ENCODE data around the gene SLC35F4.
"Not testable (repeated sequence)": the region's sequence is repeated elsewhere in the genome, so short reads cannot be mapped to it uniquely, and the experiment has no call there.

SLC35F4 gene

DNA sequence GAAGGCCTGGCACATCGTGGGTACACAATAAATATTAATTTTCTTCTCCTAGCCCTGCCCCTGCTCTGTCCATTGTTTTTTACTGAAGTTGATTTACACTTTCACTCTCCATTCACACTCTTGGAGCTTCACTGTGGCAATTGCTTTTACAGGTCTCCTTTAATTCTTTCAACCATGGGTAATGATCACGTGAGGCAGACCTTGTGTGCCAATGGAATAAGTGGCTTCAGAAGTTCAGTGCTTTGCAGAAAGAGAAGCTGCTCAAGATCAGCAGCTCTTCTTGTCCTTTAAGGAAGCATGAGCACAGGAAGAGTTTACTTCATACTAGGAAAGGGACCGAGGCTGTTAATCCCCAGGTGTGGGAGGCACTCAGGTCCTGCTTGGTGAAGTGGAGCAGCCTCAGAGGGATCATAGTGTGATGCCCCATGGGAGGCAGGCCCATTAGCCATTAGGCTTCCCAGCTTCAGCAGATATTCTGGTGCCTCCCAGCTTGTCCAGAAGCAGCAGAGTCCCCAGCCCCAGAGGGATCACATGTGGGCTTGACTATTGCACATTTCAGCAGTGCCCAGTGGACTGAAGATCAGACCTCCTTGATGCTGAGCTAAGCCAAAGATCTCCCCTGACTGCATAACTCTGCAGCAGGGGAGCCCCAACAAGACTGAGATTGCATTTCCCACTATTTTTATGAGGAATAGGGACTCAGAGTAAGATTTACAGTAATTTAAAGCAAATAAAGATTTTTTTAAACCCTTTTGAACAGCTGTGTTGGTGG, 5.0 kb upstream of the SLC35F4 start:
- Histone ChIP-seq H3K4me1 (ENCODE audit: control insufficient read depth, insufficient read depth, low read length) (no peaks in the 10 kb centered on the region), H3K27me3 (ENCODE audit: control insufficient read depth, insufficient read depth, low read length) (peaks cover 8% of the 10 kb centered on the region), H3K9me3 (ENCODE audit: control insufficient read depth, low read length) (no peaks in the 10 kb centered on the region), H3K36me3 (ENCODE audit: control insufficient read depth, insufficient read depth, low read length) (no peaks in the 10 kb centered on the region), H3K9ac (ENCODE audit: low read length) (no peak overlapping the region), H3K4me3 (ENCODE audit: low read length) (no peak overlapping the region)

DNA sequence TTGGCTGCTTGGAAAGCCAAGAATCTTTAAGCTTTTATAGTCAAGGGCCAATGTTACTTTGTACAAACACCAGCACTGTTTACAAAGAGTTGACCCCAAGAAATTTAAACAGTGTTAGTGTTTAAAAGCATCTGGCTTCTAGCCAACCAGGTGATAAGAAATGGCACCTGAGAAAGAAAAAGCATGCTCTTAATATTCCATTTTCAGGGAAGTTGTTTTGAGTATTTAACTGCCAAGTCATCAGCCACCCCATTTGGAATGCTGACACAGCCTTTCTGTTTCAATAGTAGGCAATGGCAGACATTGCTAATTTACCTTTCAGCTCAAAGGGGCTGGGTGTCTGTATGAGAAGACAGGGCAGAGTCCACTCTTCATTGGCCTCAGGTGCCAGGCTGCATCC, 3.7 kb upstream of the SLC35F4 start:
- Histone ChIP-seq H3K27me3 (ENCODE audit: control insufficient read depth, insufficient read depth, low read length) (peaks cover 19% of the 10 kb centered on the region), H3K4me1 (ENCODE audit: control insufficient read depth, insufficient read depth, low read length) (no peaks in the 10 kb centered on the region), H3K36me3 (ENCODE audit: control insufficient read depth, insufficient read depth, low read length) (no peaks in the 10 kb centered on the region), H3K9ac (ENCODE audit: low read length) (no peak overlapping the region), H3K4me3 (ENCODE audit: low read length) (no peak overlapping the region), H3K9me3 (ENCODE audit: control insufficient read depth, low read length) (no peaks in the 10 kb centered on the region)

DNA sequence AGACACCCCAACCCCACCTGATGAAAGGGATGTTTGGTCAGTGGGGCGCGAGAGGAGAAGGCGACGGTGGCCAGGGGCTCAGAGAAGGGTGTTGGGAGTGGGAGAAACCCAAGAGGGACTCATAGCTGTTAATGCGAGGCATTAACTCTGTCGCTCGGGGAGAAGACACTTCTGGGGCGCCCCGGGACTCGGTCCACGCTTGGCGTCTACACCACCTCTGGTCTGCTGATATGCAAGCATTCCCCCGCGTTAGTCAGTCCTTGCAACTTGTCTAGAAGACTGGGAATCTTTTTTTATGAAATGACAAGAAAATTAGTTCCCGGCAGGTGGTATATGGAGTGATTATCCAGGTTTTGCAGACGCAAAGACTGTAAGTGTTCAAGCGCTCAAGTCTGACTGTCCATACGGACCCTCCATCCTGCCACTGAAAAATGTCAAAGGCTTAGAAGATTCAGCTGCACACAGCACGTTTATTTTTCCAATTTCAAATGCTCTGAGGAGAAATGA, 360 bp upstream of the SLC35F4 start:
- H3K36me3 ChIP-seq (ENCODE audit: control insufficient read depth, insufficient read depth, low read length) = no peaks in the 10 kb centered on the region
- peaks cover 26% of the 10 kb centered on the region for H3K27me3 ChIP-seq (ENCODE audit: control insufficient read depth, insufficient read depth, low read length)
- no peak overlapping the region for H3K9ac ChIP-seq (ENCODE audit: low read length)
- no peak overlapping the region for H3K4me3 ChIP-seq (ENCODE audit: low read length)
- no peaks in the 10 kb centered on the region for H3K9me3 ChIP-seq (ENCODE audit: control insufficient read depth, low read length)
- H3K4me1 ChIP-seq (ENCODE audit: control insufficient read depth, insufficient read depth, low read length) = no peaks in the 10 kb centered on the region

DNA sequence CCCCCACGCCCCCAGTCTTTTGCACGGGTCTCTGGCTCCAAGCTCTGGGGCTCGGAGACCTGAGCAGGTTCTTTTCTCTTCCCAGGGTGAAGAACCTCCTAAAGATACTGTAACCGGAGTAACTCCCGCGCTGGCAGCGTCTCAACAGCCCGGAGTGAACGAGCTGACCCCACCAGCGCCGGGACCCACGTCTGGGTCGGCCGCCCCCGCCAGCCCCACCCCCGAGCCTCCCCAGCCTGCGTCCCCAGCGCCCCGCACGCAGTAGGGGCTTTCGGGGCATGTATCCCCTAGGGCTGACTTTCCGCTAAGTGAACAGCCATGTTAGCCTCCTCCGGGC, 858 bp downstream of the SLC35F4 start:
- H3K27me3 ChIP-seq (ENCODE audit: control insufficient read depth, insufficient read depth, low read length) = peaks cover 26% of the 10 kb centered on the region
- no peaks in the 10 kb centered on the region for H3K36me3 ChIP-seq (ENCODE audit: control insufficient read depth, insufficient read depth, low read length)
- H3K4me1 ChIP-seq (ENCODE audit: control insufficient read depth, insufficient read depth, low read length) = no peaks in the 10 kb centered on the region
- no peak overlapping the region for H3K9ac ChIP-seq (ENCODE audit: low read length)
- H3K9me3 ChIP-seq (ENCODE audit: control insufficient read depth, low read length) = no peaks in the 10 kb centered on the region
- no peak overlapping the region for H3K4me3 ChIP-seq (ENCODE audit: low read length)

DNA sequence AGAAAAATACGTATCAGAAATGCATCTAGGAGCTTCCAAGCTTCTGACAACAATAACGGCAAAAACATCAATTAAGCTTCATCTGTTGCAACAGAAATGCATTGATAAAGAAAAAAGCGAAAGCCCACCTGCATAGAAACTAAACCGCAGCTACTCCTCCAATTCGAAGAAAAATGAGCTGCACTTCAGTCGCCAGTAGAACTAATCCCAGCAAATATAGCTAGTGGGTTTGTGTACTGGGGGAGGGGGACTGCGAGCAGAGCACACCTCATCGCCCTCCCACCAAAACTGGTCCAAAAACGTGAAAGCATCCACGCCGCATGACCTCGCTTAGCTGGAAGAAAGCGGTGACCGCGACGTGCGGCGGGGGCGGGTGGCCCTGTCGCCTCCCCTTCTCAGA, 1.2 kb downstream of the SLC35F4 start:
- no peaks in the 10 kb centered on the region for H3K4me1 ChIP-seq (ENCODE audit: control insufficient read depth, insufficient read depth, low read length)
- H3K4me3 ChIP-seq (ENCODE audit: low read length) = no peak overlapping the region
- no peaks in the 10 kb centered on the region for H3K36me3 ChIP-seq (ENCODE audit: control insufficient read depth, insufficient read depth, low read length)
- H3K9me3 ChIP-seq (ENCODE audit: control insufficient read depth, low read length) = no peaks in the 10 kb centered on the region
- peaks cover 26% of the 10 kb centered on the region for H3K27me3 ChIP-seq (ENCODE audit: control insufficient read depth, insufficient read depth, low read length)
- no peak overlapping the region for H3K9ac ChIP-seq (ENCODE audit: low read length)

DNA sequence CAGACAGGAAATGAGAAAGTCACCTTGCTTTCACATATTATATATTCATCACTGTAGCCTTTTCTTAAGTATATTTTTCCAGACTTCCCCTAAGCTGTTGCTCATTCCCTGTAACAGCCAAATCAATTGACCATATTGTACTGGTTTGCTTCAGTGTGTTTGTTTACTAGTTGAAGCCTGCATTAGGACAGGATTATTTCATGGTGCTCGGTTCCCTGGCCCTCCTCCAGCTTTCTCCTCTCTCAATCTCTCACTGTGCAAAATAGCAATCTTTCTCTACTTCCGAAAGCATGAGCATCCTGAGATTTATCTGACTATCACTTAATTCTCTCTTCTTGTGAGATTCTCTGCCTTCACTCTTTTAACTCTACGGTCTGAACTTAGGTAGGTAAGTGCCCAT, 2.4 kb downstream of the SLC35F4 start:
- Histone ChIP-seq H3K4me1 (ENCODE audit: control insufficient read depth, insufficient read depth, low read length) (no peaks in the 10 kb centered on the region), H3K27me3 (ENCODE audit: control insufficient read depth, insufficient read depth, low read length) (peaks cover 26% of the 10 kb centered on the region), H3K36me3 (ENCODE audit: control insufficient read depth, insufficient read depth, low read length) (no peaks in the 10 kb centered on the region), H3K9ac (ENCODE audit: low read length) (no peak overlapping the region), H3K9me3 (ENCODE audit: control insufficient read depth, low read length) (no peaks in the 10 kb centered on the region), H3K4me3 (ENCODE audit: low read length) (no peak overlapping the region)

DNA sequence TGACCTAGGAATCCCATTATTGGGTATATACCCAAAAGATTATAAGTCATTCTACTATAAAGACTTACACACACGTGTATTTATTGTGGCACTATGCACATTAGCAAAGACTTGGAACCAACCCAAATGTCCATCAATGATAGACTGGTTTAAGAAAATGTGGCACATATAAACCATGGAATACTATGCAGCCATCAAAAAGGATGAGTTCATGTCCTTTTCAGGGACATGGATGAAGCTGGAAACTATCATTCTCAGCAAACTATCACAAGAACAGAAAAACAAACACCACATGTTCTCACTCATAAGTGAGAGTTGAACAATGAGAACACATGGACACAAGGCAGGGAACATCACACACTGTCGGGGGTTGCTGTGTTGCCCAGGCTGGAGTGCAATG, 10.2 kb downstream of the SLC35F4 start:
- H3K4me3 ChIP-seq (ENCODE audit: low read length); H3K9me3 ChIP-seq (ENCODE audit: control insufficient read depth, low read length); H3K4me1 ChIP-seq (ENCODE audit: control insufficient read depth, insufficient read depth, low read length); H3K27me3 ChIP-seq (ENCODE audit: control insufficient read depth, insufficient read depth, low read length); H3K36me3 ChIP-seq (ENCODE audit: control insufficient read depth, insufficient read depth, low read length); H3K9ac ChIP-seq (ENCODE audit: low read length): not testable (repeated sequence)

- Histone ChIP-seq H3K4me1 (ENCODE audit: control insufficient read depth, insufficient read depth, low read length) (no peaks in the 10 kb centered on the region), H3K9ac (ENCODE audit: low read length) (no peak overlapping the region), H3K27me3 (ENCODE audit: control insufficient read depth, insufficient read depth, low read length) (no peaks in the 10 kb centered on the region), H3K36me3 (ENCODE audit: control insufficient read depth, insufficient read depth, low read length) (no peaks in the 10 kb centered on the region), H3K9me3 (ENCODE audit: control insufficient read depth, low read length) (no peaks in the 10 kb centered on the region), H3K4me3 (ENCODE audit: low read length) (no peak overlapping the region)
Observed at GRCh38 chr14:57854571-57854970, 11.3 kb downstream of the SLC35F4 start.

DNA sequence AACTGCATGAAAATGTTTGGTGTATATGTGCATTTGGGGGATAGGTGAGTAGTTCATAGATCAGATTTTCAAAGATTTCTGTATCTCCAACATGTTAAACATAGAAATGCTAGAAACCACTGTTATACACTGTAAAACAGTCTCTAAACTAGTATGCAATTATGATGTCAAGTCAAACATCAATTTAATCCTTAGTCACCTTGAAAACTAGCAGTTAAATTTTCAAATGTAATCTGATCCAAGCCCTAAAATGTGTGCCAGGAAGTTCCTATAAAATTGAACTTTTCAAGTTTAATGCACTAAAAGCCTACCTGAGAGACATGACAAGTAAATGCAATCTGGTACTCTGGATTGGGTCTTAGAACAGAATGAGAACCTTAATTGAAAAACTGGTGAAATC, 14.5 kb downstream of the SLC35F4 start:
- no peaks in the 10 kb centered on the region for H3K27me3 ChIP-seq (ENCODE audit: control insufficient read depth, insufficient read depth, low read length)
- H3K4me3 ChIP-seq (ENCODE audit: low read length) = no peak overlapping the region
- H3K36me3 ChIP-seq (ENCODE audit: control insufficient read depth, insufficient read depth, low read length) = no peaks in the 10 kb centered on the region
- no peaks in the 10 kb centered on the region for H3K4me1 ChIP-seq (ENCODE audit: control insufficient read depth, insufficient read depth, low read length)
- H3K9ac ChIP-seq (ENCODE audit: low read length) = no peak overlapping the region
- H3K9me3 ChIP-seq (ENCODE audit: control insufficient read depth, low read length) = no peaks in the 10 kb centered on the region

DNA sequence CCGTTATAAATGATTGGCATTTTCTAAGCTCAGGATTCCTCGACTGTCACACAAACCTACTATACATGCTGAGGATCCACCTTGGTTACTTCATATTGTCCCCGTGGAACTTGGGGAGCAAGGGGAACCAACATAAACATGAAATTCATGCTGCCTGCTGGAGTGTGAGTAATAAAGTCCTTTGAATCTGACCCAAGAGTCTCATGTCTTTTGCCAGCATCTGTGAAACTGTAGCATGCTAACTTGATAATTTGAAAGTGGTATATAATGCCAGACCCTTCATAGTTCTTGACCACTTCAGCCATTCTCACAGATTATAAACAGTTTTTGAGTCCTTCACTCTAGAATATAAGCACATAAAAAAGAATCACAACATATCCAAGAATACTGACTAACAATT, 17.1 kb downstream of the SLC35F4 start:
- H3K9ac ChIP-seq (ENCODE audit: low read length) = no peak overlapping the region
- no peaks in the 10 kb centered on the region for H3K4me1 ChIP-seq (ENCODE audit: control insufficient read depth, insufficient read depth, low read length)
- no peak overlapping the region for H3K4me3 ChIP-seq (ENCODE audit: low read length)
- H3K9me3 ChIP-seq (ENCODE audit: control insufficient read depth, low read length) = no peaks in the 10 kb centered on the region
- no peaks in the 10 kb centered on the region for H3K27me3 ChIP-seq (ENCODE audit: control insufficient read depth, insufficient read depth, low read length)
- H3K36me3 ChIP-seq (ENCODE audit: control insufficient read depth, insufficient read depth, low read length) = no peaks in the 10 kb centered on the region

GRCh38 chr14:57848353-57848752, 17.5 kb downstream of the SLC35F4 start:
- H3K4me1 ChIP-seq (ENCODE audit: control insufficient read depth, insufficient read depth, low read length) = no peaks in the 10 kb centered on the region
- H3K36me3 ChIP-seq (ENCODE audit: control insufficient read depth, insufficient read depth, low read length) = no peaks in the 10 kb centered on the region
- no peaks in the 10 kb centered on the region for H3K9me3 ChIP-seq (ENCODE audit: control insufficient read depth, low read length)
- H3K9ac ChIP-seq (ENCODE audit: low read length) = no peak overlapping the region
- H3K4me3 ChIP-seq (ENCODE audit: low read length) = no peak overlapping the region
- no peaks in the 10 kb centered on the region for H3K27me3 ChIP-seq (ENCODE audit: control insufficient read depth, insufficient read depth, low read length)

- Histone ChIP-seq H3K9me3 (ENCODE audit: control insufficient read depth, low read length) (no peaks in the 10 kb centered on the region), H3K36me3 (ENCODE audit: control insufficient read depth, insufficient read depth, low read length) (no peaks in the 10 kb centered on the region), H3K4me3 (ENCODE audit: low read length) (no peak overlapping the region), H3K4me1 (ENCODE audit: control insufficient read depth, insufficient read depth, low read length) (no peaks in the 10 kb centered on the region), H3K27me3 (ENCODE audit: control insufficient read depth, insufficient read depth, low read length) (no peaks in the 10 kb centered on the region), H3K9ac (ENCODE audit: low read length) (no peak overlapping the region)
Observed at GRCh38 chr14:57847706-57848105, 18.2 kb downstream of the SLC35F4 start.

- no peaks in the 10 kb centered on the region for H3K9me3 ChIP-seq (ENCODE audit: control insufficient read depth, low read length)
- H3K36me3 ChIP-seq (ENCODE audit: control insufficient read depth, insufficient read depth, low read length) = no peaks in the 10 kb centered on the region
- no peak overlapping the region for H3K4me3 ChIP-seq (ENCODE audit: low read length)
- H3K27me3 ChIP-seq (ENCODE audit: control insufficient read depth, insufficient read depth, low read length) = no peaks in the 10 kb centered on the region
- no peaks in the 10 kb centered on the region for H3K4me1 ChIP-seq (ENCODE audit: control insufficient read depth, insufficient read depth, low read length)
- no peak overlapping the region for H3K9ac ChIP-seq (ENCODE audit: low read length)
Observed at GRCh38 chr14:57847096-57847495, 18.8 kb downstream of the SLC35F4 start.
